HepG2 (cell line): ENCODE data around the gene FN1. TPM values are rescaled to one million over a fixed set of nuclear protein-coding genes. Genes with fewer than 3 reads are reported as not detected.
A peak's percentile ranks its signal among the peaks of the same experiment; 100 is the strongest.

ENCODE experiments used
- EEA1 ChIP-seq: sonication (generic); formaldehyde crosslinking; IDR thresholded peaks from 2 replicates; pipeline ENCODE4 v1.5.1; 2020; ENCODE audit warnings: mild to moderate bottlenecking, missing genetic modification reagents, borderline replicate concordance
- HOXA7 ChIP-seq: sonication (generic); formaldehyde crosslinking; IDR thresholded peaks from 2 replicates; pipeline ENCODE4 v1.8.1; 2022; ENCODE audit warnings: mild to moderate bottlenecking, missing genetic modification reagents, moderate library complexity
- MXD3 ChIP-seq: IDR thresholded peaks from 2 replicates; pipeline ENCODE4 v1.6.1; 2016; ENCODE audit warnings: mild to moderate bottlenecking, missing biosample characterization, missing genetic modification reagents
- NCOA2 ChIP-seq: sonication (generic); formaldehyde crosslinking; IDR thresholded peaks from 2 replicates; pipeline ENCODE4 v1.8.0; 2022; ENCODE audit warnings: inconsistent platforms
- POLR2AphosphoS2 ChIP-seq: IDR thresholded peaks from 2 replicates; pipeline ENCODE4 v1.6.1; 2011; ENCODE audit warnings: low read depth, low read length, improper control_type of control experiment
- POLR2G ChIP-seq: fragments of 200-400 bp; formaldehyde crosslinking; IDR thresholded peaks from 2 replicates; pipeline ENCODE4 v1.6.1; 2018; ENCODE audit warnings: mild to moderate bottlenecking, low read depth, low read length, moderate library complexity
- RBM22 ChIP-seq: fragments of 200-400 bp; formaldehyde crosslinking; optimal IDR thresholded peaks from 2 replicates; pipeline ENCODE3; 2017; ENCODE audit warnings: mild to moderate bottlenecking, low read length, moderate library complexity
- ZNF142 ChIP-seq: sonication (generic); formaldehyde crosslinking; IDR thresholded peaks from 2 replicates; pipeline ENCODE4 v1.4.0; 2020; ENCODE audit warnings: missing genetic modification reagents
- ZNF720 ChIP-seq: sonication (generic); formaldehyde crosslinking; IDR thresholded peaks from 2 replicates; pipeline ENCODE4 v1.4.0; 2020; ENCODE audit warnings: missing genetic modification reagents
- polyA plus RNA-seq, 8 experiments: library from polyadenylated mRNA; depleted of rRNA in 3 of 8; stranded (reverse) in 7 of 8; unstranded in 1 of 8; fragments of >200 nt; fragmentation: Illumina TruSeq in 4 of 8; extraction: Trizol in 4 of 8; gene quantifications; 2 replicates each; pipeline versions ENCODE4 v1.2.1 to v1.2.3, GENCODE V29; 2011 to 2016; ENCODE audit warnings: low read depth in 4 of 8, missing spikeins in 1 of 8, mixed read lengths in 1 of 8; ENCODE audit not compliant: insufficient read depth in 1 of 8
- total RNA-seq, 5 experiments: library from RNA; depleted of rRNA; stranded (reverse); fragments of >200 nt; fragmentation: Illumina TruSeq; extraction: Trizol; gene quantifications; 2 replicates each; pipeline ENCODE4 v1.2.3, GENCODE V29; 2016; ENCODE audit warnings: low read depth in 1 of 5

Gene FN1
- total and polyA plus RNA-seq, 2 of the 13 experiments (the other 11 are each of a cell fraction or from before 2014, with no cell fraction given), result 1,847 to 6,471 TPM

- TF ChIP-seq HOXA7 (CRISPR knock-in tag), result no peak
- peak; percentile 86 for TF ChIP-seq RBM22
- no peak for TF ChIP-seq ZNF142 (CRISPR knock-in tag)
- TF ChIP-seq MXD3 (CRISPR knock-in tag), result no peak
- TF ChIP-seq EEA1 (CRISPR knock-in tag), result no peak
- TF ChIP-seq POLR2G, result peak; percentile 73
- TF ChIP-seq POLR2AphosphoS2, result peak; percentile 75; the same call in 1 of the 2 replicates
- no peak for TF ChIP-seq NCOA2 (CRISPR knock-in tag)
- no peak for TF ChIP-seq ZNF720
These were observed 22.4 kb downstream of the FN1 start (continued) for GRCh38 chr2:215413484-215413777.
